HG03175 (cell line): ENCODE results near the gene REELD1.
A peak's percentile ranks its signal among the peaks of the same experiment; 100 is the strongest.

Experiments used
- ATAC-seq: cut with Tn5 transposase; IDR thresholded peaks from one replicate; pipeline ENCODE4 v1.9.1; 2021; ENCODE audit warnings: mild to moderate bottlenecking, moderate library complexity; ENCODE audit not compliant: unreplicated experiment

REELD1 gene

DNA sequence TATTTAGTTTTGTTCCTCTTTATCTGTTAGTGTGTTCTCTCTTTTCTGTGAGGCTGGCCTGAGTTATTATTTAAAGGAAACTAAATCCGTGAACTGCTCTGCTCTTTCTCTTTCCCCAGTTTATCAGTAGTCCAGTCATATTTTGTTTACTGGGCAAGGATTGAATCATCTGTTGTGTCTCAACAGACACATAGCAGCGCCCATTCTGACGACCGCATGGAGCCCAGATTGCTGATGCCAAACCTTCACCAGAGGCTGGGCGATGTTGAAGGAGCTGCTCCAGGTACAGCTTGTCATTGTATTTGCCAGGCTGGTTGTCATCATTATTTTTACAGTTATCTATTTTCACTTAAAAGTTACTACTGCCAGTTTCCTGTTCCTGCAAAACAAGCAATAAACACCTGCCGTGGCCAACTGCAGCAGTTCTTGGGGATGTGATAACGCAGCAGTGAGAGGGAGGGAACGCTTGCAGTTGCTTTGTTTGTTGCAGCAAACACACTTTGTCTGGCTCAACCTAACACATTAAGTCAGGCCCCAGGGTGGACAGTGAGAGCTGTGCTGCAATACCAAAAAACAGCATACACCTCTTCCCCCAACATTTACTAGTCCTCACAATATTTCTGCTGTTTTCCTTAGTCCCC, 10.1 kb downstream of the REELD1 start:
- ATAC-seq, result no peak

GRCh38 chr4:146229406-146229805, 15.1 kb downstream of the REELD1 start:
- no peak for ATAC-seq

- no peak for ATAC-seq
These were observed 17.9 kb downstream of the REELD1 start for GRCh38 chr4:146232131-146232722.

GRCh38 chr4:146235654-146236177, 21.4 kb downstream of the REELD1 start:
- ATAC-seq, result no peak

DNA sequence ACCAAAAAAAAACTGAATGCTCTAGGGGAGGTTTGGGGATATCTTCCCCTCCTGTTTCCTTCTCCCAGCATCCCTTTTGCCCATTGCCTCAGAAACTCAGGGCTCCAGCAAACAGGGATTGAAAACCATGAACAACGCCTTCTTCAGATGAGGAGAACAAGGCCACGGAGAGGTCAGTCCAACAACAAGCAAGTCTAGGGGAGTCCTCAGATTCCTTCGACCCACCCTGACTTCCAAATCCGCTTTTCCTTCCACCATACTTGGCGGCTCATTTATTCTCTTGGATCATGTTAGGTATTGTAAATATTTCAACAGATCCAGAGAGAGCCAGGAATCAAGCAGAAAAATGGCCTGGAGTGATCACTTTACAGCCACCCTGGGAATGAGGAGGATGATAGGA, 21.9 kb downstream of the REELD1 start:
- no peak for ATAC-seq

DNA sequence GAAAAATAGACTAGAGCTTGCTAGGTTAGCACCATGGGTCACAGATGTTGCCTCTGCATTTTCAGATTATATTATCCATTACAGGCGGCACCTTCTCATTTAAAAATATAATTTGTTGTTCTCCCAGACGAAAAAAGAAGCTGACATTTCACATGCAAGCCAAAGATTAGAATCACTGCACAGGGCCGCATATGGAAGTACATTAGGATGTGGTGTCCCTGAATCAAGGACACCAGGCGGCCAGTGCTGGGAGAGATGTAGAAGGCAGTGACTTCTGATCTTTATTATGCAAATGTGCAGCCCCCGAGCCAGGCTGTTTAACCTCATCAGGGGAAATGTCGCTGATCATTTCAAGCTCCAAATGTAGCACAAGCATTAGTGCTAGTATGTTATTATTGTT, 22.8 kb downstream of the REELD1 start:
- no peak for ATAC-seq

- no peak for ATAC-seq
These were observed 23.8 kb downstream of the REELD1 start for GRCh38 chr4:146238107-146238506.

DNA sequence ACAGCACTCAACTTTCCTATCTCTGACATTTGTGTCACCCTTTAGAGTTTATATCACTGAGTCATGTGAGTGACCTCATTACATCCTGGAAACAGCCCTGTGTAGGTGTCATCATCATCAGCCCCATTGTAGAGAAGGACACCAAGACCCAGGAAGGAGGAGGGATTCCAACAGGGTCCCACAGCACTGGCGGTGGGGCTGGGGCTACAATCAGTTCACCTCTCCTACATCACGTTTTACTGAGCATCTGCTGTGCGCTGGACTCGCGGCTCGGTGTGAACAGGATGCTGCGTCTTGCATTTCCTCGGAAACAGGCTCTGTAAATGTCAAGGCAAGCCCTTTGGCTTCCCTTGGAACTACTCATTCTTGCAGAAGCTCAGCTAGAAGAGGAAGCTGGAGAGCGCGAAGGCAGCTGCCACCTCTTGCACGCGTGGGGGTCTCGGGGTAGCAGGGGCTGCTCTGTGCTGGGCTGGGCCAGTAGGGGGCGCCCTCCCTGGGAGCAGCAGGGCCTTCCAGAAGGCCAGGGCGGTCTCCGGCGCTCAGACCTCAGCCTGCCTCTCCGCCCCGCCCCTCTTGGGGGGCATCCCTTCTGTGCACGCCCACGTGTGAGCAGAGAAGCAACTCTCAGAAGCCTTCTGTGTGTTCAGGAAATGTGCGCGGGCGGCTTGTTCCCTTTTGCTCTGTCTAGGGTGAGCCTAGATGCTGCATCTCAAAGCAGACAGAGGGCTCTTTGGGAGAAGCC, 29.0 kb downstream of the REELD1 start:
- peak; percentile 75 for ATAC-seq

GRCh38 chr4:146243883-146244277, 29.5 kb downstream of the REELD1 start:
- no peak for ATAC-seq

- ATAC-seq, result no peak
These were observed 30.2 kb downstream of the REELD1 start for GRCh38 chr4:146244496-146244895.

DNA sequence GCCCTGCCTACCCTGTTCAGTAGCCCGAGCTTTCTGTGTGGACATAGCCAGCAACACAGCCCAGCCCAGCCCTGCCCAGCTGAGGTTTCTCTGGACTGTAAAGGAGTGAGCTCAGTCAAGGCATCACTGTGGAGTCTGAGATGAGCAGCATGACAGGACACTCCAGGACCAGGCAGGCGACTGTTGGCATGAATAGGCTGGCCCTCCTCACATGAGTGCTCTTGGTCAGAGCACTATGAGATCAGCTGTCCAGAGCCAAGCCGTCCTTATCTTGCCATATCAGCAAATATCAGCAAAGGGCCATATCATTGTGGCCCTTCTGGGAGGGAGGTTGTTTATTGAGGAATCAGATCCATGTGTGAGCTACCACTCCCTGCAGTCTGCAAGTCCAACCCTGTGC, 30.9 kb downstream of the REELD1 start:
- no peak for ATAC-seq

- ATAC-seq, result no peak
These were observed 31.5 kb downstream of the REELD1 start for GRCh38 chr4:146245850-146246249.

DNA sequence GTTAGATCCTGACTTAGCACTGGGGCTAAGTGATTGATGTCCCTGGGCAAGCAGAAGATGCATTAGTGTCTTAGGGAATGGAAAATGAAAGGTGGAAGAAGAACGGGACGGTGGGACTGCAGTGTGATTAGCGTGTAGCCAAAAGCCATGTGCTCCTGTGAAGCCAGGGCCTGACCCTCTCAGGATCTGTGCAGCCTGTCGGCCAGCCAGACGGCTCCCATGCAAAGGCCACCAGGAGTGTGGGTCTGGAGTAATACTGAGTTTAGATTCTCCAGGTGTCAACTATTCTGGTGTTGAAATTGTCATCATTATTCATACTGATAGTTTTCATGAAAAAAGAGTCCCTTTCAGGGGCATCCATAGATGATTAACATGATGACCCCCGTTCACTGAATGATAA, 32.0 kb downstream of the REELD1 start:
- ATAC-seq, result no peak

DNA sequence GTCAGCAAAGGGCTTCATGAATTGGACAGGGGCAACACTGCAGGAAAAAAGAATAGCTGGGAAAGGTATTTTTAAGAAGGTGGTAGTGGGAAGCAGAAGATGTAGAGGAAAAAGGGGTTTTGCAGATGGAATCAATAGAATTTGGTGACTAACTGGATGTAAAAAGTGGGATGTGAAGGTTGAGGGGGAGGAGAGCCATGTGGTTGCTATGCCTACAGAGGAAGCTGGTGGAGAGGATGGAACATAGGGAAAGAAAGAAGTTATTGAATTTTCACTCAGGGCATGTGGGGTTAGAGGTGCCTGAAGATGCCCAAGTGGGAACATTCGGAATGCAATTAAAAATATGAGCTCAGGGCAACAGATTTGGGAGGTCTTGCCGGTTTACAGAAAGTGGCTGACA, 33.0 kb downstream of the REELD1 start:
- no peak for ATAC-seq

DNA sequence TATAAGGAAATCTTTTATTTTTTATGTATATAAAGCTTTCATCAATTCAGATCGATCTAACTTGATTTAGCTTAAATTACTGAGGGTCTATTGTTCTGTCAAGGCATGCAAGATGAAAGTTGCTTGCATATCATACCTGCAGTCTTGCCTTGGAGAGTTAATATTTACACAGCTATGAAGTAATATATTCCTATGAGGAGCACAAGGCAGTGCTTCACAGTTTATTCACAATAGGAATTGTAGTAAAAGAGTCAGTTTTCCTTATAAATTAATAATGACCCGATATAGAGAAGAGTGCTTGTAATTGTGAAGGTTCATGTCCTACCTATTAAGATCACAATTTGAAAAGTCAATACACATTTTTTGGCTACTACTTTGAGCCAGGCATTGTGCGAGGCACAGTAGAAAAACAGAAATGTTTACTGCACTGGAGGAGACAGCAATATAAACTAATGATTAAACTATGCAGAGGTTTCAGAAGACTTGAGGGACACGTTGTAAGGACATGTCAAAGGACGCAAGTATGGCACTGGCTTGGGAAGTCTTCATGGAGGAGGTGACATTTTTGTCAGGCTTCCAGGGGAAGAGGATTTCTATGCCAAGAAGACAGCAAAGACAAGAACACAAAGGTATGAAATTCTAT, 38.8 kb downstream of the REELD1 start:
- ATAC-seq, result no peak

GRCh38 chr4:146255463-146255862, 41.1 kb downstream of the REELD1 start:
- ATAC-seq, result no peak

DNA sequence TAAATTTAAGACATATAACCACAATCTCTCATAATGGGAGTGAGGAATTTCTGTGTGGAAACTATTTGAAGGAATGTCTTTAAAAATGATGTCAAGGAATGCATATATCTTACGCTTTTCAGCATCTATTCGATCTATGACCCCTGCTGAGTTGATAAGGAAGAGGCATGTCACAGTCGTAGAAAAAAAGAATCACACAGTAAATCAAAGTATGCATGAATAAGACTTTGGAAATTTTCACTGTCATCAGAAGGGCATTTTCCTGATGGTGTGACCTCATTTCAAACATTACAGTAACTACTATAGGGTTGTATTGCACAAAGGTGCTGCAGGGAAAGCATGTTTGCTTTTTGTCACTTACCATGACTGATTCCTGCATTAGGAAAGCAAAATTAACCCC, 41.5 kb downstream of the REELD1 start:
- no peak for ATAC-seq

- no peak for ATAC-seq
These were observed 42.0 kb downstream of the REELD1 start for GRCh38 chr4:146256328-146256727.

- ATAC-seq, result no peak
These were observed 43.2 kb downstream of the REELD1 start for GRCh38 chr4:146257511-146257910.

DNA sequence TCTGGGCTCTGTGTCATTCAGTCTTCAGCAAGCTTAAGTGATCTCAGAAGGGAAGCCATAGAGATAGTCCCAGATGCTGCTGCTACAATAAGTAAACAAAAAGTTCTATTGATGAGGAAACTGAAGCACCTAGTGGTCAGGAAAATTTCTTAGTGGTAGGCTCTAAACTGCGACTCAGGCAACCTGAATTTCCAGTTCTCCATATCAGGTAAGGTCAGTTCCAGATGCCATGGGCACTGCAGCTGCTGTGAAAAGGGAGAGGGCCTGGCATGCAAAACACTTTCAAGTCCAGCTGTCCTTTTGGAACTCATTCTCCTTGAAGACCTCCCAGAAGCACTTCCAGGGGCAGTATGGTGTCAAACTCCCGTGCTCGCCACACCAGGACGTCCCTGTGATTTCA, 46.2 kb downstream of the REELD1 start:
- ATAC-seq, result no peak

DNA sequence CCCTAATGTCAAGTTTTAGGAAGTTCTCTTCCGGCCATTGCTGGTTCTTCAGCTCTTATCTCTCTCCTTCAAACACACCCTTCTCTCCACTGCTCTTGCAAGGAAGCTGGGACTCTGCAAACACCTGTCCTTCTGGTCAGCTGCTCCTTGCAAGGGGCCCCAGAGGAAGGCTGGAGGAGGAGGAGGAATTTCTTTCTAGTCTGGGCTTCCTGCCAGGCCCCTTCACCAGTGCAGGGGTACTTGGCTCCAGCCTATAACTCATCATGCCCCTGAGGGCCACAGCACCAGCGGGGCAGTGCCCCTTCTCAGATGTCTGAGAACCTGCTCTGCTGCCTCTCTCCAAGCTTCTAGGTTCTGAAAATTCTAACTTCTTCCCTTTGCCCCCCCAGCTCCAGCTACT, 46.7 kb downstream of the REELD1 start:
- ATAC-seq, result no peak

DNA sequence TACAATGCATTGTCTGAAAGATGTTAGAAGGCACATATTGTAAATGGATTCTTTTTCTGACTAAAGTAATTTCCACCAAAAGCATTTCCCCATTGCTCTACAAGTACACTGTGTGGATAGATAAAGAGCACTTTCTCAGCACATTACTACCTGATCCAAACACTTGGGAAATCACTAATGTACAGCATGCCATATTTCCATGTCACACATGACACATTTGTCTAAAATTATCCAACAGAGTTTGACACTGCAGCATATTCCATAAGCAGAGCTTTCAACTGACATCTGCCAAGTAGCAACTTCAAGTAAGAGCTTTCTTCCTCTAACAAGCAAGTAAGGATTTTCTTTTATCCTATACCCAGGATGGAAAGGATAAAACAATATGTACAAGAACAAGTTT, 49.5 kb downstream of the REELD1 start:
- no peak for ATAC-seq
